Ovary (tissue), 9 donors: ENCODE measurements around the gene AASDHPPT. TPM values are rescaled to one million over a fixed set of nuclear protein-coding genes. Genes with fewer than 3 reads are reported as not detected.

Source experiments
- DNase-seq, 5 donors: peaks; one replicate each; pipeline ENCODE4 v3.0.0-alpha.2; 2019 to 2020
- H3K27ac ChIP-seq, 2 donors: fragments of 200-600 bp; one replicate each; pipeline versions ENCODE4 v1.5.1 to v1.8.0; 2019 to 2022
- H3K27me3 ChIP-seq: fragments of 200-600 bp; one replicate; pipeline ENCODE4 v1.8.0; 2022
- H3K36me3 ChIP-seq: fragments of 200-600 bp; sonication (generic); one replicate; pipeline ENCODE4 v1.5.1; 2019
- H3K4me1 ChIP-seq: one replicate; pipeline ENCODE4 v1.8.1; 2013; ENCODE audit warnings: mild to moderate bottlenecking, moderate library complexity; ENCODE audit not compliant: insufficient read depth
- H3K4me3 ChIP-seq: fragments of 200-600 bp; sonication (generic); one replicate; pipeline ENCODE4 v1.5.1; 2017
- H3K9me3 ChIP-seq, 2 donors: fragments of 200-600 bp in 1 of 2; sonication (generic) in 1 of 2; one replicate each; pipeline versions ENCODE4 v1.5.1 to v1.8.1; 2013 to 2019; ENCODE audit warnings: mild to moderate bottlenecking in 1 of 2, moderate library complexity in 1 of 2
- EP300 ChIP-seq: sonication (generic); formaldehyde crosslinking; IDR thresholded peaks from one replicate; pipeline ENCODE4 v1.6.1; 2017; ENCODE audit warnings: antibody characterized with exemption
- POLR2A ChIP-seq: fragments of 450-650 bp; IDR thresholded peaks from one replicate; pipeline ENCODE4 v1.6.1; 2017; ENCODE audit warnings: antibody characterized with exemption, mild to moderate bottlenecking, moderate library complexity
- WGBS, 3 donors: extraction: QIAGEN DNeasy Blood & Tissue Kit in 1 of 3; methylation state at CpG; one replicate each; pipeline versions ENCODE4 v1.1.5 to v1.1.7; 2013 to 2017; 5-methylcytosine and 5-hydroxymethylcytosine counted together
- intact Hi-C, 4 donors: fragments of 100-400 bp; cut with DNase I; formaldehyde crosslinking; loops; one replicate each; pipeline versions ENCODE4 v1.11.0 to v1.15.1; 2022 to 2023
- polyA plus RNA-seq, 2 donors: library from polyadenylated mRNA; stranded (reverse); fragments of 200-250 nt in 1 of 2; fragments of 350-450 nt in 1 of 2; fragmentation: Illumina TruSeq in 1 of 2; extraction: RNeasy Lipid Tissue Mini Kit (QIAGEN cat#74804) in 1 of 2; gene quantifications; one replicate each; pipeline ENCODE4 v1.2.3, GENCODE V29; 2013 to 2014
- total RNA-seq, 7 donors: library from RNA; depleted of rRNA in 2 of 7; stranded (reverse); fragments of >200 nt in 2 of 7; fragmentation: NEBNext Ultra II Directional in 3 of 7; extraction: Animal tissue kit (Norgen Biotek cat#: 25700) in 3 of 7; gene quantifications; one replicate each; pipeline versions ENCODE4 v1.1.0 to v1.2.4, GENCODE V29; 2016 to 2023
- TF ChIP-seq, protein P1 (sequence below), 3 donors: fragments of 450-650 bp in 2 of 3; fragments of 200-600 bp in 1 of 3; IDR thresholded peaks; one replicate each; pipeline versions ENCODE4 v1.5.1 to v1.8.0; 2016 to 2022; ENCODE audit warnings: antibody characterized with exemption in 3 of 3, mild to moderate bottlenecking in 1 of 3
- donor health status: DM: no; HTN: no; CAD: no; lungs with moderate emphysema.
- donor health status: DM: no; HTN: no; CAD: no.
- donor health status: Bipolar disorder and iron deficiency.
- donor health status: DM: yes; HTN: yes; CAD: no.
- donor health status: DM: no; HTN: no; CAD: no.
- donor health status: DM: yes; HTN: yes; CAD: no.

Gene AASDHPPT
- total and polyA plus RNA-seq, 9 donors, result 17.3 to 43.1 (median 25.7) TPM

DNA sequence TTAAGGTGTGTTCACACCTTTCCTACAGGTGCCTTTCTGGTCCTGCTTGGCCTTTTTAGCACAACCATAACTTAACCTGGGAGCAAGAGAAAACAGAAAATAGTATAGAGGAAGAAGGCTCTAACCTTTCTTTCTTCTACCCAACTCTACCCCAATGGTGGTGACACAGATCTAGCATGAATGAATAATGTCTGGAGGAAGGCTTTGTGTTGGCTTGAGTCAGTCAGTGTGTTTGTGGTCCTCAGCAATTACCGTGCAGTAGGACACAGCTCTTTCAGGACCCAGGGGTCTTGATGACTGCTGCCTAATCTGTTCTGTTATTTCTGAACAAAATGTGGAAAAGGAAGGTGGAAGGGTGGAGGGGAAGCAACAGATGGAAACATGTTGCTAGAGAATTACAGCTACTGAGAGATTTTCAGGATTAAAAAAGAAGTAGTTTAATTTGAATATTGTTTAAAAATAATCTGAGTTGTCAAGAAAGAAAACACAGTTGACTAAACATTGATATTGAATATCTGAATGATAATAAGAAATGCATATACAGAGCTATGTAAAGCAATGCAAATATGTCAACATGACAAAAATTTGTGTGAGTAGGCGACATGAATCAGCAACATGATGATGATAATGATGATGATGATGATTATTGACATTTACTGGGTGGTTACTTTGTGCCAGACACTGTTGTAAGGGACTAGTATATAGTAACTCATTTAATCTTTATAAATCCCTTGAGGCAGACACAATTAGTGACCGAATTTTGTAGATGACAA, 55.3 kb downstream of the AASDHPPT start:
- Histone ChIP-seq H3K36me3 (no peaks in the 10 kb centered on the region), H3K4me1 (no peaks in the 10 kb centered on the region), H3K4me3 (no peak overlapping the region), H3K27ac (no peak overlapping the region), H3K27me3 (no peaks in the 10 kb centered on the region), H3K9me3 (no peaks in the 10 kb centered on the region)
- TF ChIP-seq, protein P1, sequence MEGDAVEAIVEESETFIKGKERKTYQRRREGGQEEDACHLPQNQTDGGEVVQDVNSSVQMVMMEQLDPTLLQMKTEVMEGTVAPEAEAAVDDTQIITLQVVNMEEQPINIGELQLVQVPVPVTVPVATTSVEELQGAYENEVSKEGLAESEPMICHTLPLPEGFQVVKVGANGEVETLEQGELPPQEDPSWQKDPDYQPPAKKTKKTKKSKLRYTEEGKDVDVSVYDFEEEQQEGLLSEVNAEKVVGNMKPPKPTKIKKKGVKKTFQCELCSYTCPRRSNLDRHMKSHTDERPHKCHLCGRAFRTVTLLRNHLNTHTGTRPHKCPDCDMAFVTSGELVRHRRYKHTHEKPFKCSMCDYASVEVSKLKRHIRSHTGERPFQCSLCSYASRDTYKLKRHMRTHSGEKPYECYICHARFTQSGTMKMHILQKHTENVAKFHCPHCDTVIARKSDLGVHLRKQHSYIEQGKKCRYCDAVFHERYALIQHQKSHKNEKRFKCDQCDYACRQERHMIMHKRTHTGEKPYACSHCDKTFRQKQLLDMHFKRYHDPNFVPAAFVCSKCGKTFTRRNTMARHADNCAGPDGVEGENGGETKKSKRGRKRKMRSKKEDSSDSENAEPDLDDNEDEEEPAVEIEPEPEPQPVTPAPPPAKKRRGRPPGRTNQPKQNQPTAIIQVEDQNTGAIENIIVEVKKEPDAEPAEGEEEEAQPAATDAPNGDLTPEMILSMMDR (IDR thresholded peaks at IDR 0.05), result no peak
- TF ChIP-seq EP300 (no peak), POLR2A (no peak)
- no peak for DNase-seq
- intact Hi-C loops, result no loop called here
- 25 to 50% (median 35%) methylated on average over 3 of the region's 3 CpGs for WGBS, 3 donors

DNA sequence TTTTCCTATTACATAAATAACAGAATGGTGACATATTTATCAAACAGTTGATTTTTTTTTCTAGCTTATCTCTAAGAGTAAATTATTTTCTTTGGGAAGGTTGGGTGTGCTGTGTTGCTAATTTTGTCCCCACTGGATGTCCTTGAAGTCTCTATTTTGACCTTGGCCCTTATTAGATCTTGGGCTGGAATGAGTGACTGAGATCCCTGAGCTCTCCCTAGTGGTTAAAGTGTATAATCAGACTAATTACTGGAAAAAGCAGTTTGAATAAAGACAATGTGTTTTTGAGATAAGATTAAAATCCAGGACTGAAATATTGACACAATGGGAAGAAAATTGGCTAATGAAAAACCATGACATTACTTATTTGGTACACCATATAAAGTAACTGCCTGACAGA, 56.1 kb downstream of the AASDHPPT start:
- no peaks in the 10 kb centered on the region for H3K4me1 ChIP-seq
- TF ChIP-seq, protein P1 (IDR thresholded peaks at IDR 0.05), result no peak
- no peak for TF ChIP-seq EP300
- no peak for DNase-seq

DNA sequence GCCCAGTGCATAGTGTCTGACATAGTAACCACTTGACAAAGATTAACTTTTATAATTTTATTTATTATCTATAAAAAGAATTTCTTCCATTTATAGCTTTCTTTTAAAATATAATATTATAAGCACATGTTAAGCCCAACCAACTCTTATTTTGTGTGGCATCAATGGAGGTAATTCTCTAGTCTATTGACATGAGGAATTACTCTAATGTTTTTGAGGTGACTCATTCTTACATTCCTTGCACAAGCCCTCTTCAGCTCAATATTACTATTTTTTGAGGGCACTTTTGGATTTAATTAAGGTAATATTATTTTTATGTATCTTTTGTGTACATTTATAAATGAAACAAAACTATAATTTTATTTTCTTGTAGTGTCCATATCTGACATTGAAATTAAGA, 59.6 kb downstream of the AASDHPPT start:
- TF ChIP-seq, protein P1 (IDR thresholded peaks at IDR 0.05), result no peak
- no peak for TF ChIP-seq EP300
- TF ChIP-seq POLR2A, result no peak
- H3K4me3 ChIP-seq, result no peak overlapping the region
- no peaks in the 10 kb centered on the region for H3K36me3 ChIP-seq
- no peak for DNase-seq
- no peaks in the 10 kb centered on the region for H3K4me1 ChIP-seq
- no peak overlapping the region for H3K27ac ChIP-seq
- no peaks in the 10 kb centered on the region for H3K9me3 ChIP-seq
- intact Hi-C loops, result no loop called here
- no peaks in the 10 kb centered on the region for H3K27me3 ChIP-seq

More for the DNA sequence above, 56.1 kb downstream of the AASDHPPT start:
- Histone ChIP-seq H3K36me3 (no peaks in the 10 kb centered on the region), H3K27ac (no peak overlapping the region), H3K9me3 (no peaks in the 10 kb centered on the region), H3K27me3 (no peaks in the 10 kb centered on the region), H3K4me3 (no peak overlapping the region)
- intact Hi-C loops, result no loop called here

DNA sequence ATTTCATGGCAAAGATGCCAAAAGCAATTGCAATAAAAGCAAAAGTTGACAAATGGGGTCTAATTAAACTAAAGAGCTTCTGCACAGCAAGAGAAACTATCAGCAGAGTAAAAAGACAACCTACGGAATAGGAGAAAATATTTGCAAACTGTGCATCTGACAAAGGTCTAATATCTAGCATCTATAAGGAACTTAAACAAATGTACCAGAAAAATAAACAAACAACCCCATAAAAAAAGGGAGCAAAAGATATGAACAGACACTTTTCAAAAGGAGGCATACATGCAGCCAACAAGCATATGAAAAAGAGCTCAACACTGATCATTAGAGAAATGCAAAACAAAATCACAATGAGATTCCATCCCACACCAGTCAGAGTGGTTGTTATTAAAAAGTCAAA, 60.3 kb downstream of the AASDHPPT start:
- no peaks in the 10 kb centered on the region for H3K36me3 ChIP-seq
- no peaks in the 10 kb centered on the region for H3K27me3 ChIP-seq
- no peak for TF ChIP-seq EP300
- TF ChIP-seq, protein P1 (IDR thresholded peaks at IDR 0.05), result no peak
- TF ChIP-seq POLR2A, result no peak
- no peak for DNase-seq
- no peak overlapping the region for H3K27ac ChIP-seq
- H3K9me3 ChIP-seq, result no peaks in the 10 kb centered on the region
- WGBS, 3 donors, result 68 to 84% (median 83%) methylated on average over 1 of the region's 1 CpG
- H3K4me1 ChIP-seq, result no peaks in the 10 kb centered on the region
- intact Hi-C loops, result no loop called here
- no peak overlapping the region for H3K4me3 ChIP-seq

Other genes starting within 250 kb of the AASDHPPT start
- gene MSANTD4, start 55.4 kb upstream of the AASDHPPT start, total RNA-seq, result 10 to 100 TPM; 12.6 to 21.0 (median 17.5) TPM
- gene MSANTD4, start 55.4 kb upstream of the AASDHPPT start, polyA plus RNA-seq, result 10 to 100 TPM in 1 of 2 donors, 1 to 10 TPM in 1; 8.9 to 12.1 TPM
- 10 to 100 TPM in 1 of 7 donors, 1 to 10 TPM in 6; 5.1 to 11.9 (median 8.3) TPM for gene KBTBD3, start 315 bp upstream of the AASDHPPT start, total RNA-seq
- 1 to 10 TPM; 4.2 to 4.4 TPM for gene KBTBD3, start 315 bp upstream of the AASDHPPT start, polyA plus RNA-seq